HG03196 (cell line): ENCODE measurements around the gene C17orf113.
"Not testable (repeated sequence)": the region's sequence is repeated elsewhere in the genome, so short reads cannot be mapped to it uniquely, and the experiment has no call there.

ENCODE experiments used
- ATAC-seq: cut with Tn5 transposase; IDR thresholded peaks from one replicate; pipeline ENCODE4 v1.9.1; 2021; ENCODE audit not compliant: unreplicated experiment

Gene C17orf113

GRCh38 chr17:42042598-42043319 is 7.6 kb downstream of the C17orf113 start:
- ATAC-seq, result no peak

- ATAC-seq, result no peak
Observed at GRCh38 chr17:42041619-42042018, 8.8 kb downstream of the C17orf113 start.

- ATAC-seq, result no peak
Observed at GRCh38 chr17:42040818-42041217, 9.6 kb downstream of the C17orf113 start.

- ATAC-seq, result no peak
Observed at GRCh38 chr17:42039794-42040763, 10.3 kb downstream of the C17orf113 start.

GRCh38 chr17:42038221-42038973 is 12.0 kb downstream of the C17orf113 start:
- ATAC-seq, result no peak

GRCh38 chr17:42034059-42034458 is 16.3 kb downstream of the C17orf113 start:
- no peak for ATAC-seq

- ATAC-seq, result no peak
Observed at GRCh38 chr17:42031584-42031983, 18.8 kb downstream of the C17orf113 start.

- no peak for ATAC-seq
Observed at GRCh38 chr17:42028791-42029127, 21.6 kb downstream of the C17orf113 start.

GRCh38 chr17:42027961-42028790 is 22.2 kb downstream of the C17orf113 start:
- no peak for ATAC-seq

GRCh38 chr17:42027590-42027889 is 22.9 kb downstream of the C17orf113 start:
- no peak for ATAC-seq

GRCh38 chr17:42026857-42027589 is 23.4 kb downstream of the C17orf113 start:
- no peak for ATAC-seq

GRCh38 chr17:42025936-42026335 is 24.5 kb downstream of the C17orf113 start:
- no peak for ATAC-seq

GRCh38 chr17:42025191-42025579 is 25.2 kb downstream of the C17orf113 start:
- no peak for ATAC-seq

- no peak for ATAC-seq
Observed at GRCh38 chr17:42023524-42024349, 26.7 kb downstream of the C17orf113 start.

GRCh38 chr17:42020845-42021244 is 29.6 kb downstream of the C17orf113 start:
- ATAC-seq, result not testable (repeated sequence)

- ATAC-seq, result peak; percentile 57
Observed at GRCh38 chr17:42019509-42020404, 30.6 kb downstream of the C17orf113 start, which contains the start of gene NKIRAS2. TSS of gene NKIRAS2 (plus strand) at chr17:42020090. CDS start at chr17:42021578, 1,488 bp downstream.

GRCh38 chr17:42018988-42019387 is 31.4 kb downstream of the C17orf113 start:
- no peak for ATAC-seq

GRCh38 chr17:42018339-42018738 is 32.1 kb downstream of the C17orf113 start:
- no peak for ATAC-seq
